NCI-H345 treated with DMSO at 0.1 percent for 48 hours (cell line): Measurements from ENCODE around the gene RGS9.
"Not testable (repeated sequence)": the region's sequence is repeated elsewhere in the genome, so short reads cannot be mapped to it uniquely, and the experiment has no call there.

Experiments
- DNase-seq: peaks from one replicate; lab custom pipeline; 2025; ENCODE audit not compliant: unreplicated experiment; lab: John Stamatoyannopoulos, UW

Gene RGS9

GRCh38 chr17:65109990-65110680 lies 27.0 kb upstream of the RGS9 start:
- no peak for DNase-seq

GRCh38 chr17:65115839-65116238 lies 21.3 kb upstream of the RGS9 start:
- DNase-seq: no peak

- not testable (repeated sequence) for DNase-seq
Measured at GRCh38 chr17:65116515-65116914, 20.7 kb upstream of the RGS9 start.

DNA sequence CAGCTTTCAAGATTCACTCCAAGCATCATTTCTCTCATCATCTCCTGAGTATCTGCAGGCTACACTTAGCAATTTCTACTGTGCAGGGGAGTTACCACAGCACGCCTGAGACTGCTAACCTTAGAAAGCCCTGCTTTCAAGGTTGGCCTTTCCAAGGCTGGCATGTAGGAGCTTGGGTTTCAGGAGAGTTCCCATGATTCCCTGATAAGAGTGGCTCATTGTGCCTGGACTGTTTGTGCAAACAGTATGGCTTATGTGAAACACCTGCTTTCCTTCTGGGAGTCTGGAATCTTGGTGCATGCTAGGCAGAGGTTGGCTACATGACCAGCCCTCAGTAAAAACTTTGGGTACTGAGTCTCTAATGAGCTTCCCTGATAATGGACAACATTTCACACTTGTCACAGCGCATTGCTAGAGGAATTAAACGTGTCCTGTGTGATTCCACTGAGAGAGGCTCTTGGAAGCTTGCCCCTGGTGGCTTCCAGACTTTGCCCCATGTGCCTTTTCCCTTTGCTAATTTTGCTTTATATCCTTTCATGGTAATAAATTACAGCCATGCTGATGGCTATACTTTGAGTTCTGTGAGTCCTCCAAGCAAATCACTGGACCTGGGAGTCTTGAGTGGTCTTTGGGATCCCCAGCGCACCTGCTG lies 19.7 kb upstream of the RGS9 start:
- no peak for DNase-seq

DNA sequence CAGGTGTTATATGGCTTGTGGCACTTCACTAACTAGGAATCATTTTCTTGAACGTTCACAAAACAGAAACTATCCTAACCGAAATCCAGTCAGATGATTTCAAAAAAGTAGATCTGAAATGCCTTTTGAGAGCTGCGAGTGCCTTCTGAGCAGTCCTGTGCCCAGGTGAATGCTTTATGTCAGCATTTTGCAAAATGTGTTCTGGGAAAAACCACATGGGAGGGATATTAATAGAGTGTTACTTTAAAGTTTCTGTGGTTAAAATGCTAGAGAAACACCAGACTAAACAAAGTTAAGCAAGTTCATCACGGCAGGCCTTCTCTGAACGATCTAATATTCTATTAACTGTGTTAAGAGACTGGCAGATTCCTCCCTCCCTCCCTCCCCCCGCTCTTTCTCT lies 15.8 kb upstream of the RGS9 start:
- no peak for DNase-seq

DNA sequence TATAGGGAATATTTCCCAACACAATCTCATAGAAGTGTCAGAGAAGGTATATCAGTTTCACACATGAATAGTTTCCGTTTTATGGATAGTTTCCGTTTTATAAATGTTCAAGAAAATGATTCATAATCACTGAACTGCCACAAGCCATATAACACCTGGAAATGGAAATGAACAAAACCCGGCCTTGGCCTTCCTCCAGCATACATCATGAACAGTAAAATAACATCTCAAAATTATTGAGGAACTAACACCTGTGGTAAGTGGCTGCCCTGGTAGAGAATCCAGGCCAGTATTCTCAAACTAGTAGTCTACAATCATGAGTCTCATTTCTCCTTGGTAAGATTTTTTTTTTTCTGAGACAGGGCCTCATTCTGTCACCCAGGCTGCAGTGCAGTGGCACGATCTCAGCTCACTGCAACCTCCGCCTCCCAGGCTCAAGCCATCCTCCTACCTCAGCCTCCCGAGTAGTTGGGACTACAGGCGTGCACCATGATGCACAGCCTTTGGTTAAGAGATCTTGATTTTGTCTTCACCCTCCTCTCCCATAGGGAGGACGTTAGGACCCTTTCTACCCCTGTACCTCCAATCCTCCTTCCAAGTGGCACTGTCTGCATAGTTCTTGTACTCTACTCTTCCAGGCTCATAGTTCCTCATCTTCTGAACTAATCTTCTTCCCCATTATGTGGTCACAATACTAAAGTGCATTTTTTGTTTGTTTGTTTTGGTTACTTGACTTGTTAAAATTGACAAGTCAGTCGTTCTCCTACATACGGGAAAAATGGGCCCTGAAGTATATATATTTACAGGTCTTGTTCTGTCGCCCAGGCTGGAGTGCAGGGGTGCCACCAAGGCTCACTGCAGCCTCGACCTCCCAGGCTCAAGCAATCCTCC lies 15.0 kb upstream of the RGS9 start:
- DNase-seq: no peak

DNA sequence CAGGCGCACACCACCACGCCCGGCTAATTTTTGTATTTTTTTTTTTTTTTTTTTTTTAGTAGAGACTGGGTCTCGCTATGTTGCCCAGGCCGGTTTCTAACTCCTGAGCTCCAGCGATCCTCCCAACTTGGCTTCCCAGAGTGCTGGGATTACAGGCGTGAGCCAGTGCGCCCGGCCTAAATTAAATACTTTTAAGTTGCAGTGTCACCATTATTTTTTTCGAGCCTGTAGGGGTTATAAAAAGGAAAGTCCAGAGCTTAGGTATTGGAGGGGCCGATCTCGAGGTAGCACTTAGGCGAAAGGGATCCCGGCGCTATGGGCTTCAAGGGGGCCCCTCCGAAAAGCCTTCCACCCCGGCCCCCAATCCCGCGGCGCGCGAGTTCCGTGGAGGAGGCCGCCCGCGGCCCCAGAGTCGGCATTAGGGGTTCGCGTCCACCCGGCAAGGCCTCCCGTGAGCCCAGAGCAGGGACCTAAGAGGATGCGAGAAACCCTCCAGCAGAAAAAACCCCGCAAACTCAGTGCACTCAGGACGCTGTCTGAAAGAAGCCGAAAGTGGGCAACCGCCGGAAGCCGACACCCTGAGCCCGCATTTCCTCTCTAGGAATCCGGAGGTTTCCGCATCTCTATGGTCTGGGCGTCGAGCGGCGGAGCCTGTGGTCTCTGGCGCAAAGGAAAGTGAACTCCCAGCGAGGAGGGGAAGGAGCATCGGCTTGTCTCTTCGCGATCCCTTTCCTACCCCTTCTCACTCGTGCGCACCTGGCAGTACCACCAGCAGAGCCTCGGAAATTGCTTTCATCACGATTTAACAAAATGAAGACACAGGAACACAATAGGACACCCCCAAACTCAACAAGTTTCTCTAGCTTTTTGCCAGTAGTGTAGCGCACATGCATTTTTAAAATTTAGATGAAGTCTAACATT lies 14.1 kb upstream of the RGS9 start:
- peak; percentile 79 for DNase-seq

DNA sequence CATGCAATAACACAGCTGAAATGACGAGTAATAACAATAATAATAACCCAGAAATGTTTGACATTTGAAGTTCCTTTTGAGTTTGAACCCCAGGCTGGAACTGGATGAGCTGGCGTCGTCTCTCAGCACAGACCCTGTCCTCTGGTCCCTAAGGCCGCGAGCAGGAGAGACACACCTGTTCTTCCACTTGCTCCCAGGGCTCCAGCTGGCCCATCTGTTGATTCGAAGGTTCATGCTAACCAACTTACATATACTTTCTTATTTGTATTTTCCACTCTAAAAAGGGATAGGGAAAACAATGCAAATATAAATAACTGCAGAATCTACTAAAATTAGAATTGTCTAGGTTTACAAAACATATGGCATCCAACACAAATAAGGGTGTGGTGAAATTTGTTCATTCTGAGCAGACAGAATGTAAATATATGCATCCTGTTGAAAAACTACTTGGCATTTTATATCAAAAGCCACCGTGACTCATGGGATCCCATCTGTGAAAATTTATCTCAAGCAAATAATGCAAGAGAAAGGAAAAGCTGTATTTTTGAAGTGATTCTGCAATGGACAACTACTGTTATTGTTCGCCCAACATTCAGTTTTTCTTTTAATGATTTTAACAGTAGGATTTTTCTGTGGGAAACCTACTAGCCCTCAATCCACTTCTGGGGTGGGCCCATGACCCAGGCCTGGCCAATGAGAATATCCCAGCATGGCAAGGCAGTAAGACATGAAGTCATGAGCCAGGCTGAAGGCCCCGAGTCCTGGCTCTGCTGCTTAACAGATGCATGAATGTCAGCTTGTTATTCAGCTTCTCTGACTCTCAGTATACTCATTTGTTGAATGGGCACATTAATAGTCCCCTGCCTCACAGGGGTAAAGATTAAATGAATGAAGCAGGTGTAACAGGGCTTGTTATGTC lies 13.2 kb upstream of the RGS9 start:
- no peak for DNase-seq

DNA sequence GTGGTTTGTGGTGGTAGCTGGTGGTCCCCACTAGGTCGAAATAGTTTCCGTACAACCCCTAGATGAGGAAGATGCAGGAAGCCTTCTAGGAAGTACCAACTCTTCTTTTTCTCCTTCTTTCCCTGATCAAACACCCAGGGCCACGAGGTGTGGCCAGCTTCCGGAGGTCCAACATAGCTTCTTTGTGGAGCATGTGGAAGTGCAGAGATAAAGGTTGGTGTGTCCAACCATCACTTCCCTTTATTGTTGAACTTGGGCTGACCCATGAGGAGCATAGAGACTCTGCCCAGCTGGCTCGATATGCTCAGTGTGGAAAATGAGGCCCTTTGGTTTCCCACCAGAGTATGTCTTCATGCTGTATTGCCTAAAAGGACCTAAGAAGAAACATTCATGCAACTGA lies 6.3 kb upstream of the RGS9 start:
- no peak for DNase-seq

DNA sequence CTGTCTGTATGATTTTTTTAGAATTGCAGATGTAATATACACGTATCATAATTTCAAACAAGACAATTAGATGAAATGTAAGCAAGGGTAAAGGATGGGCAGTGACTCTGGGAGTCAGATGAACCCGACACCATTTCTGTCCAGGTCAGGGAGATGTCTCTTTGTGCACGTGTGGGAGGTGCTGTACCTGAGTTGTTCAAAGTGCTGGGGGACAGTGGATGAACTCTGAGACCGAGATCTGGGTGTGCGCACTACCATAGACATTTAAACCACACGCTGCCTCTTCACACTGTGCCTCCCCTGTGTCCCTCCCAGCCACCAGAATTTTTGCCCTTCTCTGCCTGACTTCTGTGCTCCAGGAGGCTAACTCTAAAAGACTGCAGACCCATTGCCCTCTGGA lies 5.9 kb upstream of the RGS9 start:
- no peak for DNase-seq

GRCh38 chr17:65131946-65132345 lies 5.2 kb upstream of the RGS9 start:
- no peak for DNase-seq

GRCh38 chr17:65134035-65134434 lies 3.1 kb upstream of the RGS9 start:
- DNase-seq: no peak

DNA sequence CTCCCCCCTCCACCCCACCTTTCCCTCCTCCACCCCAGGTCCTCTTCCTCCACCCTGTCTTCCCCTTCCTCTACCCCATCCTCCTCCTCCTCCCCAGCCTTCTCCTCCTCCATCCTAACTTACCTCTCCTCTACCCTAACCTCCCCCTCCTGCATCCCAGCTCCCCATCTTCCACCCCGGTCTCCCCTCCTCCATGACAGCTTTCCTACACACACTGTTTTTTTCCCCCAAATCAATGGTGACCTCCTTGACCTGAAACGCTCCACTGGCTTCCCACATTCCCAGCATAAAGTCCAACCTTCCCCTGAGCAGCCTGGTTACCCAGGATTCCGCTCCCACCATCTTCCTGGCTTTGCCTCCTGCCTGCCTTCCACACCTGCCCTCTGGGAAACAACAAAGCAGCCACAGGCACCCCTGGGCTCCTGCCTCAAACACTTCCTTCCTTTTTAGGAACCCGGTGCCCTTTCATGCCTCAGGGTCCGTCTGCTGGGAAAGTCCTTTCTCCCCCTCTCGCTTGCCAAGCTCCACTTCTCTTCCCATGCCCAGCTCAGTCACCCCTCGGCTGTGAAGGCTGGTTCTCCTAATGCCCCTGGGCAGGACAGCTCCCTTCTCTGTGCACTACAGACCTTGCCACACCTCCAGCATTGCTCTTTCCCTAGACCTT lies 2.1 kb downstream of the RGS9 start:
- no peak for DNase-seq

DNA sequence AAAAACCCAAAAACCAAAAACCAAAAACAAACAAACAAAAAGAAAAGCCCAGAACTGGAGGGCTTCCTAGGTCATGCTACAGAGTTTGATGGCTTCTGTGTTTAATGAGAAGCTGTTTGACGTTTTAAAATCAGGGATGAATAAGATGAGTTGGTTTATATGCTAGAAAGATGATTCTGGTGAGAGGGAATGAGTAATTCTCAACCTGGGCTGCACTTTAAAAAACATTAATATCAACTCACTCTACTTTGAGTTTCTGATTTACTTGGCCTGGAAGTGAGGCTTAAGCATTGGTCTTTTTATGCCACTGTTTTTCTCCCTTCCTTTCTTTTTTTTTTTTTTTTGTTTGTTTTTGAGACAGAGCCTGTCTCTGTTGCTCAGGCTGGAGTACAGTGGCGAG lies 5.1 kb downstream of the RGS9 start:
- no peak for DNase-seq

DNA sequence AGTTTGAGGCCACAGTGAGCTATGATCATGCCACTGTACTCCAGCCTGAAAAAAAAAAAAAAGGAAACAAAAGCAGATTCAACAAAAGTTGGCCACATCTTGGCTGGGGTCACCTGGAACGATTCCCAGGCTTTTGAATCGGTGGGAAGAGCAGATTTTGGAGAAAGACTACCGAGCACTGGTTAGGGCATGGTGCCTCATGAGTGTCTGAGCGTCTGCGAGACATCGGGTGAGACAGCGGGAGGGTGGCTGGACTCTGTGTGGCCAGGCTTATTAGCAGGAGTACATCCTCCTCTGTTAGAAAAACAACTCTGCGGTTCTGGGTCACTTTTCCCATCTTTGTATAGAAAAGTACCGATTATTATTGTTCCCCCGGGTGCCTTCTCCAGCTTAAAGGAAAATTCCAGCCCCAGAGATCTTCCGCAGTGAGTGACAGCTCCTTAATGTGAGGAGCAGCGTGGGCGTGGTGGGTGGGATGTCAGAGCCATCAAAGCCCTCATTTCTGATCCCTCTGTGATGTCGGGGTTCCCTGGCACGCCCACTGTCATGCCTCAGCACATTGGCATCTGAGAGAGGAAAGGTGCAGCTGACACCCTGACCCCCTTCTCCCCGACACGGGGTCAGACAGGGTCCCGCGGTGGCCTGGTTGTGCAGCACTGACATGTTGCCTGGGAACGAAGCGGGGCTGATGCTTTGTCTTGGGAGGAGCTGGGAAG lies 6.9 kb downstream of the RGS9 start:
- DNase-seq: no peak

- no peak for DNase-seq
Measured at GRCh38 chr17:65145743-65146142, 8.6 kb downstream of the RGS9 start.

- DNase-seq: no peak
Measured at GRCh38 chr17:65147955-65148354, 10.8 kb downstream of the RGS9 start.

GRCh38 chr17:65154770-65155589 lies 17.8 kb downstream of the RGS9 start:
- no peak for DNase-seq
